HepG2 (cell line): ENCODE results near the gene DCDC2C. TPM values are rescaled to one million over a fixed set of nuclear protein-coding genes. Genes with fewer than 3 reads are reported as not detected.

Source experiments
- ATAC-seq: fragments of 200-7000 bp; cut with Tn5 transposase; 3 replicates; pipeline ENCODE4 v1.9.1; 2020; ENCODE audit warnings: mild to moderate bottlenecking, moderate library complexity
- BruUV-seq: library from RNA; stranded (reverse); fragments of 400-500 nt; replicated peaks from 2 replicates; lab custom pipeline; 2021; lab: Mats Ljungman, UMichigan
- CTCF ChIA-PET: fragments of 300-600 bp; formaldehyde crosslinking; extraction: SDS; loops from one replicate; lab custom pipeline; 2021; ENCODE audit warnings: low total read pairs, inconsistent platforms, low intra/inter-chr PET ratio; lab: Yijun Ruan, JAX
- POLR2A ChIA-PET: fragments of 350-600 bp; sonication (Branson Sonifier 250); formaldehyde crosslinking; loops from one replicate; lab custom pipeline; 2020; ENCODE audit warnings: antibody characterized with exemption, inconsistent platforms; lab: Yijun Ruan, JAX
- DNase-seq: peaks from one replicate; pipeline ENCODE4 v3.0.0-alpha.2; 2015; ENCODE audit warnings: low spot score
- FAIRE-seq: peaks from 3 replicates; lab custom pipeline; 2011; peaks lifted over from hg19 to GRCh38; lab: Jason Lieb, UNC
- H2AFZ ChIP-seq: one replicate; pipeline ENCODE4 v1.6.1; 2011; ENCODE audit warnings: low read length, inconsistent platforms
- H3K27ac ChIP-seq: fragments of 300-600 bp; 3 replicates; pipeline ENCODE4 v1.8.0; 2011; ENCODE audit warnings: mixed run types, mild to moderate bottlenecking, mixed read lengths, low read length, inconsistent platforms; ENCODE audit not compliant: insufficient read depth; ENCODE audit errors: extremely low read length
- H3K27me3 ChIP-seq, 2 experiments: fragments of 200-600 bp in 1 of 2; 2 replicates in 1 of 2; 3 replicates in 1 of 2; pipeline versions ENCODE4 v1.6.0 to v1.8.0; 2011; ENCODE audit warnings: low read length in 2 of 2, mild to moderate bottlenecking in 2 of 2, moderate library complexity in 2 of 2, inconsistent platforms in 1 of 2; ENCODE audit not compliant: insufficient read depth in 2 of 2, control insufficient read depth in 1 of 2
- H3K36me3 ChIP-seq, 2 experiments: fragments of 200-600 bp in 1 of 2; replicated peaks in 1 of 2; 2 replicates in 1 of 2; 3 replicates in 1 of 2; pipeline versions ENCODE4 v1.5.1 to v1.8.0; 2011; ENCODE audit warnings: low read length in 2 of 2, inconsistent platforms in 1 of 2; ENCODE audit not compliant: insufficient read depth in 2 of 2, control insufficient read depth in 1 of 2
- H3K4me1 ChIP-seq: 2 replicates; pipeline ENCODE4 v1.5.1; 2012; ENCODE audit warnings: low read length, inconsistent platforms; ENCODE audit not compliant: insufficient read depth
- H3K4me2 ChIP-seq: 2 replicates; pipeline ENCODE4 v1.6.0; 2011; ENCODE audit warnings: low read depth, low read length, inconsistent platforms
- H3K4me3 ChIP-seq, 3 experiments: fragments of 200-600 bp in 1 of 3; sonication (generic), shearing (Covaris generic) in 1 of 3; replicated peaks in 1 of 3; 2 replicates each; pipeline ENCODE4 v1.5.1; 2011 to 2016; ENCODE audit warnings: low read length in 3 of 3, inconsistent platforms in 2 of 3, low read depth in 2 of 3, mild to moderate bottlenecking in 2 of 3, control low read depth in 1 of 3, mixed read lengths in 1 of 3; ENCODE audit not compliant: insufficient read depth in 1 of 3
- H3K79me2 ChIP-seq: one replicate; pipeline ENCODE4 v1.6.1; 2011; ENCODE audit warnings: low read length, inconsistent platforms; ENCODE audit not compliant: insufficient read depth
- H3K9ac ChIP-seq: 2 replicates; pipeline ENCODE4 v1.6.0; 2011; ENCODE audit warnings: mild to moderate bottlenecking, low read depth, low read length, inconsistent platforms; ENCODE audit not compliant: insufficient read depth
- H3K9me3 ChIP-seq: 2 replicates; pipeline ENCODE4 v1.5.1; 2012; ENCODE audit warnings: mild to moderate bottlenecking, low read length
- H4K20me1 ChIP-seq: 2 replicates; pipeline ENCODE4 v1.6.0; 2011; ENCODE audit warnings: inconsistent platforms, mild to moderate bottlenecking, low read length, moderate library complexity; ENCODE audit not compliant: insufficient read depth
- ARNT2 ChIP-seq: sonication (generic); formaldehyde crosslinking; IDR thresholded peaks from 2 replicates; pipeline ENCODE4 v1.8.0; 2022; ENCODE audit warnings: mild to moderate bottlenecking, low read depth, missing genetic modification reagents, moderate library complexity
- HMGA1 ChIP-seq: sonication (generic); formaldehyde crosslinking; conservative IDR thresholded peaks from 2 replicates; pipeline ENCODE4 v1.4.0; 2020; ENCODE audit warnings: missing genetic modification reagents
- HOXA9 ChIP-seq: sonication (generic); formaldehyde crosslinking; IDR thresholded peaks from 2 replicates; pipeline ENCODE4 v1.8.1; 2022; ENCODE audit warnings: missing genetic modification reagents, mild to moderate bottlenecking, moderate library complexity, borderline replicate concordance
- HOXD1 ChIP-seq: sonication (generic); formaldehyde crosslinking; IDR thresholded peaks from 2 replicates; pipeline ENCODE4 v1.5.0; 2020; ENCODE audit warnings: missing genetic modification reagents
- KDM5A ChIP-seq: fragments of 200-600 bp; sonication (generic); IDR thresholded peaks from 2 replicates; pipeline ENCODE4 v1.7.0; 2018; ENCODE audit warnings: antibody characterized with exemption, mild to moderate bottlenecking, low read length, borderline replicate concordance
- KLF9 ChIP-seq: IDR thresholded peaks from 2 replicates; pipeline ENCODE4 v1.6.1; 2016; ENCODE audit warnings: low read depth
- NR2C2 ChIP-seq: sonication (generic); formaldehyde crosslinking; IDR thresholded peaks from 2 replicates; pipeline ENCODE4 v1.4.0; 2020; ENCODE audit warnings: missing genetic modification reagents, mild to moderate bottlenecking, moderate library complexity, borderline replicate concordance
- NR3C1 ChIP-seq: sonication (generic); formaldehyde crosslinking; IDR thresholded peaks from 2 replicates; pipeline ENCODE4 v1.4.0; 2020; ENCODE audit warnings: missing genetic modification reagents
- PRMT3 ChIP-seq: sonication (generic); formaldehyde crosslinking; IDR thresholded peaks from 2 replicates; pipeline ENCODE4 v1.8.1; 2022; ENCODE audit warnings: low read depth, mild to moderate bottlenecking, moderate library complexity, missing genetic modification reagents, borderline replicate concordance
- SMYD3 ChIP-seq: sonication (generic); formaldehyde crosslinking; IDR thresholded peaks from 2 replicates; pipeline ENCODE4 v1.8.1; 2023; ENCODE audit warnings: mild to moderate bottlenecking, missing genetic modification reagents
- SOX5 ChIP-seq: IDR thresholded peaks from 2 replicates; pipeline ENCODE4 v1.6.1; 2016; ENCODE audit warnings: borderline replicate concordance
- ZFP90 ChIP-seq: sonication (generic); formaldehyde crosslinking; IDR thresholded peaks from 2 replicates; pipeline ENCODE4 v1.8.0; 2022; ENCODE audit warnings: missing genetic modification reagents, mild to moderate bottlenecking, inconsistent platforms, borderline replicate concordance
- ZNF790 ChIP-seq: sonication (generic); formaldehyde crosslinking; IDR thresholded peaks from 2 replicates; pipeline ENCODE4 v1.8.0; 2022; ENCODE audit warnings: missing genetic modification reagents, mild to moderate bottlenecking, borderline replicate concordance
- WGBS: methylation state at CpG from one replicate; pipeline ENCODE4 v1.1.6; 2017; ENCODE audit warnings: low lambda C conversion rate; 5-methylcytosine and 5-hydroxymethylcytosine counted together
- in situ Hi-C: cut with HindIII; loops from 2 replicates; pipeline ENCODE4 v1.10.0; 2017; ENCODE audit warnings: low pct_unique_long_range_greater_than_20kb; ENCODE audit not compliant: extremely low pct_ligation_motif_present
- intact Hi-C: fragments of 100-400 bp; cut with micrococcal nuclease; formaldehyde crosslinking; loops from one replicate; pipeline ENCODE4 v1.10.0; 2022; ENCODE audit not compliant: unreplicated experiment
- polyA plus RNA-seq, 8 experiments: library from polyadenylated mRNA; depleted of rRNA in 3 of 8; stranded (reverse) in 7 of 8; unstranded in 1 of 8; fragments of >200 nt; fragmentation: Illumina TruSeq in 4 of 8; extraction: Trizol in 4 of 8; gene quantifications; 2 replicates each; pipeline versions ENCODE4 v1.2.1 to v1.2.3, GENCODE V29; 2011 to 2016; ENCODE audit warnings: low read depth in 4 of 8, missing spikeins in 1 of 8, mixed read lengths in 1 of 8; ENCODE audit not compliant: insufficient read depth in 1 of 8
- total RNA-seq, 5 experiments: library from RNA; depleted of rRNA; stranded (reverse); fragments of >200 nt; fragmentation: Illumina TruSeq; extraction: Trizol; gene quantifications; 2 replicates each; pipeline ENCODE4 v1.2.3, GENCODE V29; 2016; ENCODE audit warnings: low read depth in 1 of 5
- TF ChIP-seq, protein P1 (sequence below): sonication (generic); formaldehyde crosslinking; conservative IDR thresholded peaks from 2 replicates; pipeline ENCODE4 v1.4.0; 2020; ENCODE audit warnings: missing genetic modification reagents
- TF ChIP-seq, protein P2 (sequence below): sonication (generic); formaldehyde crosslinking; IDR thresholded peaks from 2 replicates; pipeline ENCODE4 v1.8.0; 2022; ENCODE audit warnings: low read depth, missing genetic modification reagents
- TF ChIP-seq, protein P3 (sequence below): sonication (generic); formaldehyde crosslinking; IDR thresholded peaks from 2 replicates; pipeline ENCODE4 v1.4.0; 2020; ENCODE audit warnings: missing genetic modification reagents, borderline replicate concordance

The DCDC2C gene
- total and polyA plus RNA-seq, 2 of the 13 experiments (the other 11 are each of a cell fraction or from before 2014, with no cell fraction given): not detected

DNA sequence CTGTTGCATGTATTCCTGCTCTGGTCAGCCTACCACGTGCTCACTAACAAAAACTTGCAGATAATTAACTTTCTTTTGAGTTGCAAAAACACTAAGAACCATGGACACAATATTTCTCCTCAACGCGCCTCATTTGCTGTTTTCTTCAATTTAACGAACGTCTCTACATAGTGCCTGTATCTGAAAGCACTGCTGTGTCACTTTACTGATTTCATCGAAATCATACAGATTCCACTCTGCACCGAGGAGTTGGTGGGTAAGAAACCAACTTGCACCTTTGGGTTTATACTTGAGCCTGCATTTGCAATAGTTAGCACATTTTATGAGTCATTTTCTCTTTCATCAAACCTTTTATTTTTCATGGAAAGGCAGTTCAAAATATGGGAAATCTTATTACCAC is 145.8 kb downstream of the DCDC2C start:
- in situ Hi-C loops (no loop called here), intact Hi-C loops (no loop called here)
- Histone ChIP-seq H3K79me2 (no peaks in the 10 kb centered on the region), H3K27ac (no peak overlapping the region), H3K9ac (no peak overlapping the region), H3K27me3 (peaks cover 0 to 22% of the 10 kb centered on the region in 2 experiments; a peak in 3 of 5 replicates), H3K4me3 (no peak overlapping the region), H3K4me1 (peaks cover 10% of the 10 kb centered on the region), H3K36me3 (no peaks in the 10 kb centered on the region), H3K4me2 (no peak overlapping the region), H3K9me3 (peaks cover 11% of the 10 kb centered on the region), H2AFZ (no peak overlapping the region), H4K20me1 (no peaks in the 10 kb centered on the region)
- TF ChIP-seq PRMT3 (CRISPR knock-in tag): no peak
- no peak for TF ChIP-seq SMYD3
- no peak for TF ChIP-seq KLF9 (CRISPR knock-in tag)
- TF ChIP-seq NR3C1 (CRISPR knock-in tag): no peak
- FAIRE-seq (no peak), ATAC-seq (no peak), DNase-seq (no peak)
- POLR2A ChIA-PET: no interaction called here
- WGBS: 36% methylated on average over 7 of the region's 7 CpGs
- CTCF ChIA-PET: no interaction called here
- no TSS peak for BruUV-seq

DNA sequence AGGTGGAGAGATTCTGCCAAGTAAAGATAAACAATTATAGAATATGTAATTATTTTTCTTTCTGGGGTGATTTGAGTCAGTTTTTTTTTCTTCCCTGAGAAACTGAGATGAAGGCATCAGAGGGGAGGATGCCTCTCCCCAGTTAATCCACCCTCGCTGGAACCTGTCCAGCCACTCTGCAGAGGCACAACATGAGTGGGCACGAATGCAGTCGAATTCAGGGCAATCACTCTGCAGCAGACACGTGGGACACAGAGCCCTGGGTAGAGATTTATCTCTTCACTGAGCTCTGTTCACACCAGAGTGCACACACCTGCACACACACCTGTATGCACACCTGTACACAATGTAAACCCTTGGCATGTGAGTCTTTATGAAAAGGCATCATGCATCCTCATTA is 154.2 kb downstream of the DCDC2C start:
- Histone ChIP-seq H3K4me2 (no peak overlapping the region), H3K4me3 (no peak overlapping the region), H2AFZ (no peak overlapping the region), H3K27ac (no peak overlapping the region), H3K27me3 (no peaks in the 10 kb centered on the region), H3K36me3 (no peaks in the 10 kb centered on the region), H3K9me3 (peaks cover 11% of the 10 kb centered on the region), H3K4me1 (no peaks in the 10 kb centered on the region), H3K79me2 (no peaks in the 10 kb centered on the region), H3K9ac (no peak overlapping the region), H4K20me1 (no peaks in the 10 kb centered on the region)
- in situ Hi-C loops (no loop called here), intact Hi-C loops (no loop called here)
- ChIA-PET POLR2A (no interaction called here), CTCF (no interaction called here)
- 0% methylated on average over 4 of the region's 4 CpGs for WGBS
- ATAC-seq: no peak
- no peak for DNase-seq
- no TSS peak for BruUV-seq
- FAIRE-seq: no peak
- no peak for TF ChIP-seq SOX5 (CRISPR knock-in tag)
- no peak for TF ChIP-seq NR2C2
- no peak for TF ChIP-seq ZNF790
- TF ChIP-seq KDM5A: no peak
- no peak for TF ChIP-seq HOXD1 (CRISPR knock-in tag)
- TF ChIP-seq, protein P1, sequence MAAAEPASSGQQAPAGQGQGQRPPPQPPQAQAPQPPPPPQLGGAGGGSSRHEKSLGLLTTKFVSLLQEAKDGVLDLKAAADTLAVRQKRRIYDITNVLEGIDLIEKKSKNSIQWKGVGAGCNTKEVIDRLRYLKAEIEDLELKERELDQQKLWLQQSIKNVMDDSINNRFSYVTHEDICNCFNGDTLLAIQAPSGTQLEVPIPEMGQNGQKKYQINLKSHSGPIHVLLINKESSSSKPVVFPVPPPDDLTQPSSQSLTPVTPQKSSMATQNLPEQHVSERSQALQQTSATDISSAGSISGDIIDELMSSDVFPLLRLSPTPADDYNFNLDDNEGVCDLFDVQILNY (CRISPR knock-in tag): no peak
- no peak for TF ChIP-seq ZFP90 (CRISPR knock-in tag)
- no peak for TF ChIP-seq ARNT2 (CRISPR knock-in tag)
- TF ChIP-seq, protein P2, sequence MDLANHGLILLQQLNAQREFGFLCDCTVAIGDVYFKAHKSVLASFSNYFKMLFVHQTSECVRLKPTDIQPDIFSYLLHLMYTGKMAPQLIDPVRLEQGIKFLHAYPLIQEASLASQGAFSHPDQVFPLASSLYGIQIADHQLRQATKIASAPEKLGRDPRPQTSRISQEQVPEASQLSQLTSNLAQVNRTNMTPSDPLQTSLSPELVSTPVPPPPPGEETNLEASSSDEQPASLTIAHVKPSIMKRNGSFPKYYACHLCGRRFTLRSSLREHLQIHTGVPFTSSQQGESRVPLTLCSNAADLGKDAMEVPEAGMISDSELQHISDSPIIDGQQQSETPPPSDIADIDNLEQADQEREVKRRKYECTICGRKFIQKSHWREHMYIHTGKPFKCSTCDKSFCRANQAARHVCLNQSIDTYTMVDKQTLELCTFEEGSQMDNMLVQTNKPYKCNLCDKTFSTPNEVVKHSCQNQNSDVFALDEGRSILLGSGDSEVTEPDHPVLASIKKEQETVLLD (CRISPR knock-in tag): no peak
- no peak for TF ChIP-seq HOXA9 (CRISPR knock-in tag)
- TF ChIP-seq, protein P3, sequence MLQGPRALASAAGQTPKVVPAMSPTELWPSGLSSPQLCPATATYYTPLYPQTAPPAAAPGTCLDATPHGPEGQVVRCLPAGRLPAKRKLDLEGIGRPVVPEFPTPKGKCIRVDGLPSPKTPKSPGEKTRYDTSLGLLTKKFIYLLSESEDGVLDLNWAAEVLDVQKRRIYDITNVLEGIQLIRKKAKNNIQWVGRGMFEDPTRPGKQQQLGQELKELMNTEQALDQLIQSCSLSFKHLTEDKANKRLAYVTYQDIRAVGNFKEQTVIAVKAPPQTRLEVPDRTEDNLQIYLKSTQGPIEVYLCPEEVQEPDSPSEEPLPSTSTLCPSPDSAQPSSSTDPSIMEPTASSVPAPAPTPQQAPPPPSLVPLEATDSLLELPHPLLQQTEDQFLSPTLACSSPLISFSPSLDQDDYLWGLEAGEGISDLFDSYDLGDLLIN (CRISPR knock-in tag): no peak
- no peak for TF ChIP-seq HMGA1
